GM23338 (cell line): ENCODE measurements around the gene TMEM150C. TPM values are rescaled to one million over a fixed set of nuclear protein-coding genes. Genes with fewer than 3 reads are reported as not detected.

Experiments used
- ATAC-seq: fragments of 200-7000 bp; cut with Tn5 transposase; 3 replicates; pipeline ENCODE4 v1.9.1; 2020
- DNase-seq: peaks from one replicate; pipeline ENCODE4 v3.0.0-alpha.2; 2015; ENCODE audit warnings: low spot score
- H2AFZ ChIP-seq: fragments of 200-600 bp; sonication (generic); 2 replicates; pipeline ENCODE4 v1.8.0; 2016; ENCODE audit warnings: antibody characterized with exemption, mild to moderate bottlenecking, moderate library complexity
- H3F3A ChIP-seq: fragments of 200-600 bp; sonication (generic); replicated peaks from 2 replicates; pipeline ENCODE4 v1.8.0; 2017; ENCODE audit warnings: antibody characterized with exemption, mixed run types, low read depth
- H3K27ac ChIP-seq: fragments of 200-600 bp; sonication (generic); 2 replicates; pipeline ENCODE4 v1.6.1; 2016; ENCODE audit warnings: low read depth
- H3K27me3 ChIP-seq: fragments of 200-600 bp; sonication (generic); 2 replicates; pipeline ENCODE4 v1.8.0; 2016; ENCODE audit warnings: mild to moderate bottlenecking, mixed run types, moderate library complexity; ENCODE audit not compliant: insufficient read depth
- H3K36me3 ChIP-seq: fragments of 200-600 bp; sonication (generic); 2 replicates; pipeline ENCODE4 v1.8.0; 2016; ENCODE audit warnings: mild to moderate bottlenecking; ENCODE audit not compliant: insufficient read depth
- H3K4me1 ChIP-seq: fragments of 200-600 bp; sonication (generic); 2 replicates; pipeline ENCODE4 v1.8.0; 2016; ENCODE audit warnings: mild to moderate bottlenecking, moderate library complexity; ENCODE audit not compliant: insufficient read depth
- H3K4me2 ChIP-seq: fragments of 200-600 bp; sonication (generic); 2 replicates; pipeline ENCODE4 v1.7.1; 2017; ENCODE audit warnings: mixed run types
- H3K4me3 ChIP-seq: fragments of 200-600 bp; sonication (generic); 2 replicates; pipeline ENCODE4 v1.6.1; 2016; ENCODE audit warnings: mixed run types
- H3K79me2 ChIP-seq: fragments of 200-600 bp; sonication (generic); replicated peaks from 2 replicates; pipeline ENCODE4 v1.8.0; 2017; ENCODE audit warnings: mild to moderate bottlenecking; ENCODE audit not compliant: insufficient read depth
- H3K9me2 ChIP-seq: fragments of 200-600 bp; sonication (generic); 2 replicates; pipeline ENCODE4 v1.8.0; 2017; ENCODE audit not compliant: insufficient read depth
- H4K20me1 ChIP-seq: fragments of 200-600 bp; sonication (generic); replicated peaks from 2 replicates; pipeline ENCODE4 v1.8.0; 2017; ENCODE audit warnings: mild to moderate bottlenecking; ENCODE audit not compliant: insufficient read depth
- H3K27ac Mint-ChIP-seq: 2 replicates; pipeline ENCODE4 v1.8.0; 2020; ENCODE audit warnings: inconsistent platforms, mild to moderate bottlenecking, moderate library complexity, mixed read lengths
- H3K27me3 Mint-ChIP-seq: 3 replicates; pipeline ENCODE4 v1.8.0; 2022; ENCODE audit warnings: low read depth, mild to moderate bottlenecking, moderate library complexity, mixed read lengths, inconsistent platforms; ENCODE audit not compliant: insufficient read depth, poor library complexity
- H3K36me3 Mint-ChIP-seq: 3 replicates; pipeline ENCODE4 v1.8.0; 2021; ENCODE audit warnings: low read depth, mild to moderate bottlenecking, inconsistent platforms, moderate library complexity, mixed read lengths
- H3K4me1 Mint-ChIP-seq: 3 replicates; pipeline ENCODE4 v1.8.0; 2020; ENCODE audit warnings: mild to moderate bottlenecking, inconsistent platforms, mixed read lengths
- H3K4me3 Mint-ChIP-seq: 3 replicates; pipeline ENCODE4 v1.8.0; 2021; ENCODE audit warnings: moderate library complexity, mild to moderate bottlenecking, inconsistent platforms, mixed read lengths
- H3K9me3 Mint-ChIP-seq: 3 replicates; pipeline ENCODE4 v1.8.0; 2020; ENCODE audit warnings: moderate library complexity, mild to moderate bottlenecking, inconsistent platforms, mixed read lengths
- CREB1 ChIP-seq: fragments of 250-450 bp; sonication (Bioruptor Pico); IDR thresholded peaks from 2 replicates; pipeline ENCODE4 v1.5.0; 2020; ENCODE audit warnings: low read depth, mild to moderate bottlenecking, moderate library complexity
- CTCF ChIP-seq, 2 experiments: fragments of 200-600 bp in 1 of 2; sonication (generic) in 1 of 2; conservative IDR thresholded peaks; 2 replicates each; pipeline versions ENCODE4 v1.5.1 to v1.6.1; 2016 to 2017; ENCODE audit warnings: antibody characterized with exemption in 2 of 2, low read depth in 2 of 2, mild to moderate bottlenecking in 2 of 2, moderate library complexity in 1 of 2
- EZH2 ChIP-seq: fragments of 200-600 bp; sonication (generic); IDR thresholded peaks from one replicate; pipeline ENCODE4 v1.8.0; 2017; ENCODE audit warnings: antibody characterized with exemption, mild to moderate bottlenecking, low read depth; ENCODE audit not compliant: unreplicated experiment
- EZH2phosphoT487 ChIP-seq: fragments of 200-600 bp; sonication (generic); IDR thresholded peaks from one replicate; pipeline ENCODE4 v1.8.1; 2018; ENCODE audit warnings: antibody characterized with exemption; ENCODE audit not compliant: unreplicated experiment
- NANOG ChIP-seq: IDR thresholded peaks from 2 replicates; pipeline ENCODE4 v1.6.1; 2016; ENCODE audit warnings: antibody characterized with exemption, borderline replicate concordance
- POLR2AphosphoS5 ChIP-seq: IDR thresholded peaks from 2 replicates; pipeline ENCODE4 v1.6.1; 2016; ENCODE audit warnings: antibody characterized with exemption, low read depth
- REST ChIP-seq: IDR thresholded peaks from one replicate; pipeline ENCODE4 v1.6.1; 2018; ENCODE audit warnings: antibody characterized with exemption; ENCODE audit not compliant: unreplicated experiment
- STAT1 ChIP-seq: IDR thresholded peaks from one replicate; pipeline ENCODE4 v1.6.1; 2016; ENCODE audit warnings: antibody characterized with exemption; ENCODE audit not compliant: unreplicated experiment
- ZNF331 ChIP-seq: fragments of 250-450 bp; sonication (Bioruptor Pico); IDR thresholded peaks from 2 replicates; pipeline ENCODE4 v1.5.0; 2020; ENCODE audit warnings: low read depth, mild to moderate bottlenecking, moderate library complexity
- ZNF462 ChIP-seq: fragments of 250-450 bp; sonication (Bioruptor Pico); IDR thresholded peaks from 2 replicates; pipeline ENCODE4 v1.5.0; 2020; ENCODE audit warnings: mild to moderate bottlenecking, moderate library complexity
- polyA plus RNA-seq: library from polyadenylated mRNA; unstranded; fragments of >200 nt; fragmentation: Nextera tagmentation; extraction: Ambion mirVana; gene quantifications from 2 replicates; pipeline ENCODE4 v1.2.1, GENCODE V29; 2016
- total RNA-seq: library from RNA; depleted of rRNA; stranded (reverse); fragments of >200 nt; shearing (Covaris generic); gene quantifications from 2 replicates; pipeline ENCODE4 v1.2.3, GENCODE V29; 2014

Gene TMEM150C
- total and polyA plus RNA-seq, 2 experiments from 2014 or later: 1.7 to 4.0 TPM

- Histone ChIP-seq H4K20me1 (no peaks in the 10 kb centered on the region), H3K79me2 (no peaks in the 10 kb centered on the region), H3K4me3 (no peak overlapping the region), H3K36me3 (no peaks in the 10 kb centered on the region), H3K9me2 (no peaks in the 10 kb centered on the region), H3F3A (no peaks in the 10 kb centered on the region), H2AFZ (no peak overlapping the region), H3K4me2 (no peak overlapping the region), H3K4me1 (0 out of 2 replicates have a peak, but pooled peaks cover 7% of the 10 kb centered on the region), H3K27ac (no peak overlapping the region), H3K27me3 (no peaks in the 10 kb centered on the region)
- no peak overlapping the region for H3K4me3 Mint-ChIP-seq
- TF ChIP-seq NANOG (no peak), EZH2phosphoT487 (no peak), CTCF (conservative IDR thresholded peaks at IDR 0.05; ENCODE audit: low read depth in 2 of 2) (no peak), REST (no peak), STAT1 (no peak), POLR2AphosphoS5 (no peak), EZH2 (no peak), ZNF331 (CRISPR knock-in tag) (no peak), ZNF462 (CRISPR knock-in tag) (no peak), CREB1 (CRISPR knock-in tag) (no peak)
- H3K4me1 Mint-ChIP-seq: peaks cover 14% of the 10 kb centered on the region
- H3K27ac Mint-ChIP-seq: no peak overlapping the region
- no peaks in the 10 kb centered on the region for H3K9me3 Mint-ChIP-seq
- no peak for ATAC-seq
- H3K27me3 Mint-ChIP-seq: no peaks in the 10 kb centered on the region
- no peaks in the 10 kb centered on the region; the same call in 2 of the 3 replicates for H3K36me3 Mint-ChIP-seq
- DNase-seq: no peak
Observed at GRCh38 chr4:82513382-82513781, 48.4 kb downstream of the TMEM150C start.
